Erythroblast (primary cell): ENCODE measurements around the gene TEX50.

Experiments
- GATA1 ChIP-seq: IDR thresholded peaks from 2 replicates; pipeline ENCODE4 v1.6.1; 2011; ENCODE audit warnings: low read depth, mild to moderate bottlenecking, control low read depth, low read length, moderate library complexity
- POLR2A ChIP-seq: IDR thresholded peaks from 2 replicates; pipeline ENCODE4 v1.6.1; 2011; ENCODE audit warnings: mild to moderate bottlenecking, low read length

- TF ChIP-seq POLR2A (no peak), GATA1 (no peak)
Observed at GRCh38 chr1:173663159-173663558, 28.0 kb downstream of the TEX50 start.
